Sigmoid colon (tissue), 7 donors: Measurements from ENCODE around the gene CCNC. TPM values are rescaled to one million over a fixed set of nuclear protein-coding genes. Genes with fewer than 3 reads are reported as not detected.

Experiments
- DNase-seq: peaks from one replicate; pipeline ENCODE4 v3.0.0-alpha.2; 2019
- H3K27ac ChIP-seq, 4 donors: fragments of 200-600 bp; sonication (generic); one replicate each; pipeline ENCODE4 v1.5.1; 2016 to 2019; ENCODE audit warnings: mild to moderate bottlenecking in 1 of 4
- H3K27me3 ChIP-seq, 3 donors: fragments of 200-600 bp; sonication (generic); one replicate each; pipeline ENCODE4 v1.5.1; 2019; ENCODE audit warnings: mild to moderate bottlenecking in 1 of 3
- H3K36me3 ChIP-seq, 4 donors: fragments of 200-600 bp; sonication (generic); one replicate each; pipeline ENCODE4 v1.5.1; 2016 to 2019
- H3K4me1 ChIP-seq, 4 donors: fragments of 200-600 bp; sonication (generic); one replicate each; pipeline ENCODE4 v1.5.1; 2017 to 2019
- H3K4me3 ChIP-seq, 4 donors: fragments of 200-600 bp; sonication (generic); one replicate each; pipeline ENCODE4 v1.5.1; 2017 to 2019; ENCODE audit warnings: mild to moderate bottlenecking in 2 of 4, moderate library complexity in 1 of 4
- H3K9me3 ChIP-seq, 4 donors: fragments of 200-600 bp in 3 of 4; sonication (generic) in 3 of 4; one replicate each; pipeline versions ENCODE4 v1.5.1 to v1.6.1; 2013 to 2019
- CTCF ChIP-seq, 4 experiments: fragments of 450-650 bp in 3 of 4; fragments of 200-600 bp in 1 of 4; IDR thresholded peaks; one replicate each; pipeline ENCODE4 v1.5.1; 2016 to 2019; ENCODE audit warnings: antibody characterized with exemption in 4 of 4, mild to moderate bottlenecking in 3 of 4, moderate library complexity in 2 of 4
- EP300 ChIP-seq, 4 donors: sonication (generic); formaldehyde crosslinking; IDR thresholded peaks; one replicate each; pipeline ENCODE4 v1.6.1; 2017; ENCODE audit warnings: antibody characterized with exemption in 4 of 4
- POLR2A ChIP-seq, 2 donors: fragments of 450-650 bp; IDR thresholded peaks; one replicate each; pipeline ENCODE4 v1.6.1; 2016; ENCODE audit warnings: antibody characterized with exemption in 2 of 2, mild to moderate bottlenecking in 2 of 2, moderate library complexity in 2 of 2
- POLR2AphosphoS5 ChIP-seq, 4 donors: sonication (generic); formaldehyde crosslinking; IDR thresholded peaks; one replicate each; pipeline ENCODE4 v1.6.1; 2017; ENCODE audit warnings: antibody characterized with exemption in 4 of 4
- WGBS, 2 donors: extraction: QIAGEN DNeasy Blood & Tissue Kit; methylation state at CpG; one replicate each; pipeline ENCODE4 v1.1.7; 2013; 5-methylcytosine and 5-hydroxymethylcytosine counted together
- intact Hi-C: fragments of 100-400 bp; cut with DNase I; formaldehyde crosslinking; loops from one replicate; pipeline ENCODE4 v1.15.1; 2023
- polyA plus RNA-seq, 3 donors: library from polyadenylated mRNA; stranded (reverse); fragments of 200-250 nt; gene quantifications; one replicate each; pipeline ENCODE4 v1.2.3, GENCODE V29; 2013
- small RNA-seq, 3 donors: library from RNA; depleted of rRNA; stranded (forward); fragments of <200 nt; gene quantifications; one replicate each; pipeline ENCODE3, GENCODE V24; 2016
- total RNA-seq, 4 donors: library from RNA; depleted of rRNA; stranded (reverse); fragments of >200 nt; gene quantifications; one replicate each; pipeline ENCODE4 v1.1.0, GENCODE V29; 2016
- donor health status: healthy with polysubstance abuse.
- donor health status: Bipolar disorder and iron deficiency.
- donor health status: healthy.

CCNC gene
- total and polyA plus RNA-seq, 7 donors = 30.5 to 65.3 (median 56.5) TPM

- H3K4me1 ChIP-seq = peaks cover 0 to 12% (median 9%) of the 10 kb centered on the region in 4 donors
- intact Hi-C loops = no loop called here
- 79 to 98% methylated on average over 1 of the region's 1 CpG for WGBS, 2 donors
- no peak overlapping the region for H3K27ac ChIP-seq
- no peak overlapping the region for H3K4me3 ChIP-seq
- peaks cover 0 to 17% (median 0%) of the 10 kb centered on the region in 4 donors for H3K36me3 ChIP-seq
- DNase-seq = no peak
- no peaks in the 10 kb centered on the region for H3K27me3 ChIP-seq
- no peaks in the 10 kb centered on the region for H3K9me3 ChIP-seq
- TF ChIP-seq POLR2AphosphoS5 (IDR thresholded peaks at IDR 0.05) (no peak), EP300 (IDR thresholded peaks at IDR 0.05) (no peak), CTCF (IDR thresholded peaks at IDR 0.05) (no peak), POLR2A (IDR thresholded peaks at IDR 0.05) (no peak)
Measured at GRCh38 chr6:99495466-99495865, 73.0 kb downstream of the CCNC start.

Small RNAs within 50 kb of the gene (small RNA-seq; reads per million reads assigned to genes)
- gene RF00019 = 0 reads per million in 3 donors

Other genes with a start within 250 kb of the CCNC start
- 10 to 100 TPM; 23.1 to 54.0 (median 39.0) TPM for gene FAXC, start 219.0 kb downstream of the CCNC start, total RNA-seq
- 1 to 10 TPM in 2 of 3 donors, under 1 TPM in 1; under 0.01 to 2.3 (median 1.4) TPM for gene FAXC, start 219.0 kb downstream of the CCNC start, polyA plus RNA-seq
- gene COQ3, start 174.5 kb downstream of the CCNC start, total RNA-seq = 1 to 10 TPM; 3.0 to 7.9 (median 7.4) TPM
- 10 to 100 TPM; 10.5 to 13.2 (median 12.6) TPM for gene COQ3, start 174.5 kb downstream of the CCNC start, polyA plus RNA-seq
- 100 to 1,000 TPM; 135 to 253 (median 150) TPM for gene PNISR, start 143.4 kb downstream of the CCNC start, total RNA-seq
- gene PNISR, start 143.4 kb downstream of the CCNC start, polyA plus RNA-seq = 10 to 100 TPM in 2 of 3 donors, 1 to 10 TPM in 1; 9.5 to 46.3 (median 18.0) TPM
- gene USP45, start 53.2 kb downstream of the CCNC start, total RNA-seq = 10 to 100 TPM; 19.4 to 35.2 (median 23.1) TPM
- gene USP45, start 53.2 kb downstream of the CCNC start, polyA plus RNA-seq = 1 to 10 TPM; 4.3 to 5.4 (median 5.3) TPM
- not detected for gene PRDM13, start 38.2 kb upstream of the CCNC start, total RNA-seq
- gene PRDM13, start 38.2 kb upstream of the CCNC start, polyA plus RNA-seq = not detected